ENCODE results near the gene NEMF. TPM values are rescaled to one million over a fixed set of nuclear protein-coding genes. Genes with fewer than 3 reads are reported as not detected.

The NEMF gene
- polyA plus RNA-seq, 1 donor (not counting 4 experiments of a cell fraction or from before 2014, with no cell fraction given), result 55.1 TPM

DNA sequence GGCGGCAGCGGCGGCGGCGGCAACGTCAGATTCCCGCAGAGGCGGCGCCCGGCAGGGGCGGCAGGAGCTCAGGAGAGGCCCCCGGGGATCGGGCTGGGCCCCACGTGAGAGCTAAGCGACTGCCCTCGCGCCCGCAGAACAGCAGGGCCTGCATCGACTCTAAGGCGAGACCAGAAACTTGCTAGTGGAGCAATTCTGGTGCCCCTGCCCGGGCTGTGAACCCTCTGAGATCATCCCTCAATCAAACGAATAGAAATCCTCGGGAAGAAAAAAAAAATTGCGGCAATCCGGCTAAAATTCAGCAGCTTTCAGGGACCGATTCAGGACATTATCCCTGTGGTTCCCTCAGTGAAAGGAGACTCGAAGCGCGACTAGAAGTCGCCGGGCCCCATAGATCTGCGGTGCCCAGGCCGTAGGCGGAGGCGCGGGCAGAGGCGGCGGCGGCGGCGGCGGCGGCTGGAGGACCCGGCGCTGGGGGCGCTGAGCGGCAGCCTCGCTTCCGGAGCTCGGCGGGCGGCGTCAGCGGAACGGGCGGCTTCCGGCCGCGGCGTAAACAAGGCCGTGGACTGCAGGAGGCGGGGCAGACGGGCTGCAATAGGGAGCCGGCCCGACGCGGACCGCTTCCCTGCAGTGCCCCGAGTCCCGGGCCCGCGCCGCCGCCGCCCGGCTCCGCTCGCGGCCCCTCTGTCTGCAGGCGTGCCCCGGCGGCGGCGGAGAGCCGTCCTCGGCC, 84.9 kb downstream of the NEMF start, which contains the start of gene KLHDC2:
Gene KLHDC2 (plus strand): TSS at position 583 of the 730 bp plus-strand sequence. CDS start 316 bp downstream, outside the sequence.
- H3K4me1 ChIP-seq (ENCODE audit: control insufficient read depth, extremely low read depth, insufficient read depth, low read length), result peaks cover 22% of the 10 kb centered on the region
- H3K27ac ChIP-seq (ENCODE audit: control insufficient read depth, insufficient read depth, low read length), result peak within 1 kb of the TSS; percentile 98
- peak within 1 kb of the TSS; percentile 91 for H2AFZ ChIP-seq (ENCODE audit: control insufficient read depth, low read length)
- H3K4me3 ChIP-seq (ENCODE audit: control insufficient read depth in 2 of 3, extremely low read depth in 1 of 3, insufficient read depth in 2 of 3, low read depth in 1 of 3, low read length in 3 of 3), result peak within 1 kb of the TSS; percentile 77 to 94 (median 94)
- peak within 1 kb of the TSS; percentile 94 for H3K4me2 ChIP-seq (ENCODE audit: control insufficient read depth, extremely low read depth, insufficient read depth, low read depth, low read length)
- TF ChIP-seq, protein P1, sequence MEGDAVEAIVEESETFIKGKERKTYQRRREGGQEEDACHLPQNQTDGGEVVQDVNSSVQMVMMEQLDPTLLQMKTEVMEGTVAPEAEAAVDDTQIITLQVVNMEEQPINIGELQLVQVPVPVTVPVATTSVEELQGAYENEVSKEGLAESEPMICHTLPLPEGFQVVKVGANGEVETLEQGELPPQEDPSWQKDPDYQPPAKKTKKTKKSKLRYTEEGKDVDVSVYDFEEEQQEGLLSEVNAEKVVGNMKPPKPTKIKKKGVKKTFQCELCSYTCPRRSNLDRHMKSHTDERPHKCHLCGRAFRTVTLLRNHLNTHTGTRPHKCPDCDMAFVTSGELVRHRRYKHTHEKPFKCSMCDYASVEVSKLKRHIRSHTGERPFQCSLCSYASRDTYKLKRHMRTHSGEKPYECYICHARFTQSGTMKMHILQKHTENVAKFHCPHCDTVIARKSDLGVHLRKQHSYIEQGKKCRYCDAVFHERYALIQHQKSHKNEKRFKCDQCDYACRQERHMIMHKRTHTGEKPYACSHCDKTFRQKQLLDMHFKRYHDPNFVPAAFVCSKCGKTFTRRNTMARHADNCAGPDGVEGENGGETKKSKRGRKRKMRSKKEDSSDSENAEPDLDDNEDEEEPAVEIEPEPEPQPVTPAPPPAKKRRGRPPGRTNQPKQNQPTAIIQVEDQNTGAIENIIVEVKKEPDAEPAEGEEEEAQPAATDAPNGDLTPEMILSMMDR (optimal IDR thresholded peaks at IDR 0.05 in 1 of 3, IDR thresholded peaks at IDR 0.05 in 1 of 3, conservative IDR thresholded peaks at IDR 0.05 in 1 of 3; ENCODE audit: extremely low read depth in 1 of 3, insufficient read depth in 2 of 3, low read length in 3 of 3), result peak in 2 of 3 experiments; percentile 17 to 65
- no peak for TF ChIP-seq EZH2 (IDR thresholded peaks at IDR 0.05; ENCODE audit: low read length)
- H3K9me3 ChIP-seq (ENCODE audit: control insufficient read depth, low read depth, low read length), result no peaks in the 10 kb centered on the region
- FAIRE-seq (no peak), DNase-seq (ENCODE audit: low read depth, low spot score) (no peak)
- no peaks in the 10 kb centered on the region for H3K36me3 ChIP-seq (ENCODE audit: control insufficient read depth in 2 of 2, extremely low read depth in 1 of 2, insufficient read depth in 2 of 2, low read length in 2 of 2)
- H3K9me1 ChIP-seq (ENCODE audit: control insufficient read depth, extremely low read depth, insufficient read depth, low read length), result no peaks in the 10 kb centered on the region
- dilution Hi-C loops (cut with MboI; ENCODE audit: extremely low pct_ligation_motif_present, low sequenced_read_pairs), result no loop called here
- H3K79me2 ChIP-seq (ENCODE audit: control insufficient read depth, insufficient read depth, low read length), result peaks cover 14% of the 10 kb centered on the region
- no peaks in the 10 kb centered on the region for H4K20me1 ChIP-seq (ENCODE audit: control insufficient read depth, extremely low read depth, insufficient read depth, low read length)
- H3K27me3 ChIP-seq (ENCODE audit: control insufficient read depth, extremely low read depth, insufficient read depth, low read length), result no peaks in the 10 kb centered on the region
- peak within 1 kb of the TSS; percentile 99 for H3K9ac ChIP-seq (ENCODE audit: control insufficient read depth, extremely low read depth, insufficient read depth, low read length)

GRCh38 chr14:49767270-49767570, 85.4 kb downstream of the NEMF start:
- Histone ChIP-seq H3K27ac (ENCODE audit: control insufficient read depth, insufficient read depth, low read length) (peak overlapping the region; percentile 98), H3K4me1 (ENCODE audit: control insufficient read depth, extremely low read depth, insufficient read depth, low read length) (peaks cover 22% of the 10 kb centered on the region), H3K9me3 (ENCODE audit: control insufficient read depth, low read depth, low read length) (no peaks in the 10 kb centered on the region), H3K9ac (ENCODE audit: control insufficient read depth, extremely low read depth, insufficient read depth, low read length) (peak overlapping the region; percentile 99), H2AFZ (ENCODE audit: control insufficient read depth, low read length) (peak overlapping the region; percentile 67), H3K4me3 (ENCODE audit: control insufficient read depth in 2 of 3, extremely low read depth in 1 of 3, insufficient read depth in 2 of 3, low read depth in 1 of 3, low read length in 3 of 3) (peak overlapping the region; percentile 77 to 94 (median 94)), H3K36me3 (ENCODE audit: control insufficient read depth in 2 of 2, extremely low read depth in 1 of 2, insufficient read depth in 2 of 2, low read length in 2 of 2) (no peaks in the 10 kb centered on the region), H3K9me1 (ENCODE audit: control insufficient read depth, extremely low read depth, insufficient read depth, low read length) (no peaks in the 10 kb centered on the region), H3K27me3 (ENCODE audit: control insufficient read depth, extremely low read depth, insufficient read depth, low read length) (no peaks in the 10 kb centered on the region), H4K20me1 (ENCODE audit: control insufficient read depth, extremely low read depth, insufficient read depth, low read length) (no peaks in the 10 kb centered on the region), H3K79me2 (ENCODE audit: control insufficient read depth, insufficient read depth, low read length) (peaks cover 14% of the 10 kb centered on the region), H3K4me2 (ENCODE audit: control insufficient read depth, extremely low read depth, insufficient read depth, low read depth, low read length) (peak overlapping the region; percentile 94)
- dilution Hi-C loops (cut with MboI; ENCODE audit: extremely low pct_ligation_motif_present, low sequenced_read_pairs), result no loop called here
- DNase-seq (ENCODE audit: low read depth, low spot score) (no peak), FAIRE-seq (no peak)
- TF ChIP-seq EZH2 (IDR thresholded peaks at IDR 0.05; ENCODE audit: low read length), result no peak
- TF ChIP-seq, protein P1 (optimal IDR thresholded peaks at IDR 0.05 in 1 of 3, IDR thresholded peaks at IDR 0.05 in 1 of 3, conservative IDR thresholded peaks at IDR 0.05 in 1 of 3; ENCODE audit: extremely low read depth in 1 of 3, insufficient read depth in 2 of 3, low read length in 3 of 3), result no peak

Measured in keratinocyte (primary cell).